Parathyroid adenoma (tissue), 2 donors: ENCODE results near the gene ASTN2.

Source experiments
- H2AFZ ChIP-seq: fragments of 300-600 bp; sonication (generic); one replicate; pipeline ENCODE4 v1.7.0; 2017; ENCODE audit warnings: antibody characterized with exemption, mild to moderate bottlenecking
- H3K27ac ChIP-seq: fragments of 300-600 bp; sonication (generic); one replicate; pipeline ENCODE4 v1.7.0; 2017
- H3K27me3 ChIP-seq: fragments of 300-600 bp; sonication (generic); one replicate; pipeline ENCODE4 v1.7.0; 2017; ENCODE audit warnings: low read length; ENCODE audit not compliant: control insufficient read depth, insufficient read depth
- H3K36me3 ChIP-seq: fragments of 300-600 bp; sonication (generic); one replicate; pipeline ENCODE4 v1.7.0; 2017; ENCODE audit warnings: low read length; ENCODE audit not compliant: control insufficient read depth, insufficient read depth
- H3K4me1 ChIP-seq: fragments of 300-600 bp; sonication (generic); one replicate; pipeline ENCODE4 v1.7.0; 2017; ENCODE audit warnings: control low read depth
- H3K4me2 ChIP-seq: fragments of 300-600 bp; sonication (generic); one replicate; pipeline ENCODE4 v1.7.0; 2017; ENCODE audit warnings: low read length
- H3K4me3 ChIP-seq: fragments of 300-600 bp; sonication (generic); one replicate; pipeline ENCODE4 v1.7.0; 2017; ENCODE audit warnings: low read depth, low read length
- H3K79me2 ChIP-seq: fragments of 300-600 bp; sonication (generic); one replicate; pipeline ENCODE4 v1.7.0; 2017; ENCODE audit warnings: control low read depth
- H3K9ac ChIP-seq: fragments of 300-600 bp; sonication (generic); one replicate; pipeline ENCODE4 v1.7.0; 2017; ENCODE audit warnings: mild to moderate bottlenecking
- H3K9me3 ChIP-seq: fragments of 300-600 bp; sonication (generic); one replicate; pipeline ENCODE4 v1.7.0; 2017; ENCODE audit warnings: low read length; ENCODE audit not compliant: control insufficient read depth
- CTCF ChIP-seq: fragments of 300-600 bp; sonication (generic); IDR thresholded peaks from one replicate; pipeline ENCODE4 v1.7.0; 2017; ENCODE audit warnings: antibody characterized with exemption, mild to moderate bottlenecking
- donor health status: primary hyperparathyroidism.

ASTN2 gene

GRCh38 chr9:116704470-116704869 lies 710.4 kb downstream of the ASTN2 start:
- no peak overlapping the region for H3K27ac ChIP-seq
- no peak overlapping the region for H2AFZ ChIP-seq
- H3K36me3 ChIP-seq: no peaks in the 10 kb centered on the region
- H3K4me1 ChIP-seq: no peaks in the 10 kb centered on the region
- H3K9me3 ChIP-seq: no peaks in the 10 kb centered on the region
- no peaks in the 10 kb centered on the region for H3K79me2 ChIP-seq
- no peak overlapping the region for H3K4me3 ChIP-seq
- H3K27me3 ChIP-seq: no peaks in the 10 kb centered on the region
- no peak overlapping the region for H3K4me2 ChIP-seq
- TF ChIP-seq CTCF: no peak
- no peak overlapping the region for H3K9ac ChIP-seq

GRCh38 chr9:116703634-116704033 lies 711.2 kb downstream of the ASTN2 start:
- no peak for TF ChIP-seq CTCF
- Histone ChIP-seq H2AFZ (no peak overlapping the region), H3K4me1 (no peaks in the 10 kb centered on the region), H3K9me3 (no peaks in the 10 kb centered on the region), H3K27me3 (no peaks in the 10 kb centered on the region), H3K36me3 (no peaks in the 10 kb centered on the region), H3K79me2 (no peaks in the 10 kb centered on the region), H3K4me2 (no peak overlapping the region), H3K9ac (no peak overlapping the region), H3K27ac (no peak overlapping the region), H3K4me3 (no peak overlapping the region)

GRCh38 chr9:116701940-116702642 lies 712.8 kb downstream of the ASTN2 start:
- Histone ChIP-seq H3K4me1 (no peaks in the 10 kb centered on the region), H3K79me2 (no peaks in the 10 kb centered on the region), H3K9me3 (no peaks in the 10 kb centered on the region), H3K27ac (no peak overlapping the region), H3K4me3 (no peak overlapping the region), H3K9ac (no peak overlapping the region), H3K36me3 (no peaks in the 10 kb centered on the region), H3K4me2 (no peak overlapping the region), H2AFZ (no peak overlapping the region), H3K27me3 (no peaks in the 10 kb centered on the region)
- no peak for TF ChIP-seq CTCF

- Histone ChIP-seq H3K9ac (no peak overlapping the region), H3K4me3 (no peak overlapping the region), H3K9me3 (no peaks in the 10 kb centered on the region), H3K4me2 (no peak overlapping the region), H3K27ac (no peak overlapping the region), H3K79me2 (no peaks in the 10 kb centered on the region), H3K36me3 (no peaks in the 10 kb centered on the region), H3K27me3 (no peaks in the 10 kb centered on the region), H2AFZ (no peak overlapping the region), H3K4me1 (no peaks in the 10 kb centered on the region)
- TF ChIP-seq CTCF: no peak
Measured at GRCh38 chr9:116700882-116701865, 713.7 kb downstream of the ASTN2 start.
